Stimulated activated CD4-positive, alpha-beta T cell treated with anti-CD3 and anti-CD28 coated beads, Interleukin-12 subunit alpha, Interleukin-12 subunit beta, amount 100 ng/mL, for 48 hours (primary cell): Measurements from ENCODE around the gene HMCN1.
A peak's percentile ranks its signal among the peaks of the same experiment; 100 is the strongest.

ENCODE experiments used
- DNase-seq, 3 donors: peaks; one replicate each; pipeline ENCODE4 v3.0.0-alpha.2; 2020; ENCODE audit warnings: low read depth in 2 of 3, low spot score in 1 of 3

The HMCN1 gene

GRCh38 chr1:185733818-185734735 lies at the start of gene HMCN1:
Gene HMCN1, plus strand, starts transcription at chr1:185734391. Its CDS starts 389 bp downstream, at chr1:185734780.
- DNase-seq, result no peak

GRCh38 chr1:185686821-185687778 lies 47.1 kb upstream of the HMCN1 start:
- no peak for DNase-seq

GRCh38 chr1:185690527-185690926 lies 43.7 kb upstream of the HMCN1 start:
- DNase-seq, result no peak

- DNase-seq, result no peak
Measured at GRCh38 chr1:185693654-185694053, 40.5 kb upstream of the HMCN1 start.

GRCh38 chr1:185694081-185694480 lies 40.1 kb upstream of the HMCN1 start:
- peak in 1 of 3 donors; percentile 14 for DNase-seq

- DNase-seq, result no peak
Measured at GRCh38 chr1:185695299-185695698, 38.9 kb upstream of the HMCN1 start.

GRCh38 chr1:185696422-185697150 lies 37.6 kb upstream of the HMCN1 start:
- no peak for DNase-seq

- DNase-seq, result no peak
Measured at GRCh38 chr1:185699874-185700273, 34.3 kb upstream of the HMCN1 start.

GRCh38 chr1:185701650-185702049 lies 32.5 kb upstream of the HMCN1 start:
- DNase-seq, result no peak

GRCh38 chr1:185704181-185704580 lies 30.0 kb upstream of the HMCN1 start:
- DNase-seq, result no peak

- no peak for DNase-seq
Measured at GRCh38 chr1:185716095-185716494, 18.1 kb upstream of the HMCN1 start.

- no peak for DNase-seq
Measured at GRCh38 chr1:185719021-185719420, 15.2 kb upstream of the HMCN1 start.

- no peak for DNase-seq
Measured at GRCh38 chr1:185720633-185721272, 13.4 kb upstream of the HMCN1 start.

- no peak for DNase-seq
Measured at GRCh38 chr1:185721553-185721952, 12.6 kb upstream of the HMCN1 start.

GRCh38 chr1:185722098-185722497 lies 12.1 kb upstream of the HMCN1 start:
- DNase-seq, result no peak

GRCh38 chr1:185727726-185728125 lies 6.5 kb upstream of the HMCN1 start:
- DNase-seq, result no peak

- DNase-seq, result no peak
Measured at GRCh38 chr1:185731446-185731845, 2.7 kb upstream of the HMCN1 start.

- DNase-seq, result no peak
Measured at GRCh38 chr1:185732951-185733350, 1.2 kb upstream of the HMCN1 start.

- no peak for DNase-seq
Measured at GRCh38 chr1:185734929-185735700, 924 bp downstream of the HMCN1 start.

GRCh38 chr1:185735701-185736064 lies 1.5 kb downstream of the HMCN1 start:
- no peak for DNase-seq
